ENCODE data around the gene DNAH3. TPM values are rescaled to one million over a fixed set of nuclear protein-coding genes. Genes with fewer than 3 reads are reported as not detected.
"Not testable (repeated sequence)": the region's sequence is repeated elsewhere in the genome, so short reads cannot be mapped to it uniquely, and the experiment has no call there.

DNAH3 gene
- total and polyA plus RNA-seq, 2 donors: 0.16 to 0.37 TPM

DNA sequence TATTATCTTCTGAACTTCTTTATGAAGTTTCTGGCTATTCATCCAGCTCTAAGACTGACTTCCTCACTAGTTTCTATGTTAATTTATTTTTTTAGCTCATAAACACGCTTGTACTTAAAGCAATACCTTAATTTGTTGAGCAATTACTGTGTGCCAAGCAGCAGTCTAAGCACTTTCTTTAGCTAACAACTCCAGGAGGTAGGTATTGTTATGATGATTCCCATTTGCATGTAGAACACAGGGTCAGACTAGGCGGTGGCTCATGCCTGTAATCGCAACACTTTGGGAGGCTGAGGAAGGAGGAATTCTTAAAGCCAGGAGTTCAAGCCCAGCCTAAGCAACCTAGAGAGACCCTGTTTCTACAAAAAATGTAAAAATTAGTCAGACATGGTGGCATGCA, 19.8 kb downstream of the DNAH3 start:
- WGBS: 85% methylated on average over 3 of the region's 3 CpGs
- no peak overlapping the region for H3K4me3 ChIP-seq (ENCODE audit: low read depth, low read length)

GRCh38 chr16:21128991-21129390, 21.7 kb downstream of the DNAH3 start:
- WGBS: 89% methylated on average over 6 of the region's 6 CpGs
- Histone ChIP-seq H3K27ac (ENCODE audit: low read depth) (no peak overlapping the region), H3K36me3 (ENCODE audit: insufficient read depth) (no peaks in the 10 kb centered on the region), H3K4me1 (ENCODE audit: insufficient read depth) (no peaks in the 10 kb centered on the region), H3K4me3 (ENCODE audit: low read depth, low read length) (no peak overlapping the region)
- no peak for DNase-seq (ENCODE audit: extremely low spot score)

More for the DNA sequence above, 19.8 kb downstream of the DNAH3 start:
- Histone ChIP-seq H3K36me3 (ENCODE audit: insufficient read depth) (no peaks in the 10 kb centered on the region), H3K4me1 (ENCODE audit: insufficient read depth) (no peaks in the 10 kb centered on the region), H3K27ac (ENCODE audit: low read depth) (no peak overlapping the region)
- DNase-seq (ENCODE audit: extremely low spot score): no peak

DNA sequence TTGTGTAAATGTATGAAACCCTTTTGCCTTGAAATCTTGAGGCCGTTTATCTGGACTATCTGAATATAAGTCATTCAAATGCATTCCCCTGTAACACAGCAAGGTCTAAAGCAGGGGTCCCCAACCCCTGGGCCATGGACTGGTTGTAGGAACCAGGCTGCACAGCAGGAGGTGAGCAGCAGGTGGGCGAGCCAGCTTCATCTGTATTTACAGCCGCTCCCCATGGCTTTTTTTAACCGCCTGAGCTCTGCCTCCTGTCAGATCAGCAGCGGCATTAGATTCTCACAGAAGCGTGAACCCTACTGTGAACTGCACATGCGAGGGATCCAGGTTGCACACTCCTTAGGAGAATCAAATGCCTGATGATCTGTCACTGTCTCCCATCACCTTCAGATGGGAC, 24.1 kb downstream of the DNAH3 start:
- DNase-seq (ENCODE audit: extremely low spot score): no peak
- Histone ChIP-seq H3K27ac (ENCODE audit: low read depth) (no peak overlapping the region), H3K36me3 (ENCODE audit: insufficient read depth) (no peaks in the 10 kb centered on the region), H3K4me1 (ENCODE audit: insufficient read depth) (no peaks in the 10 kb centered on the region), H3K4me3 (ENCODE audit: low read depth, low read length) (no peak overlapping the region)
- WGBS: 74% methylated on average over 7 of the region's 7 CpGs

- Histone ChIP-seq H3K4me1 (ENCODE audit: insufficient read depth) (no peaks in the 10 kb centered on the region), H3K4me3 (ENCODE audit: low read depth, low read length) (no peak overlapping the region), H3K36me3 (ENCODE audit: insufficient read depth) (no peaks in the 10 kb centered on the region), H3K27ac (ENCODE audit: low read depth) (no peak overlapping the region)
- WGBS: 89% methylated on average over 7 of the region's 7 CpGs
- no peak for DNase-seq (ENCODE audit: extremely low spot score)
These were observed 25.5 kb downstream of the DNAH3 start for GRCh38 chr16:21125191-21125590.

GRCh38 chr16:21120976-21121520, 29.6 kb downstream of the DNAH3 start:
- Histone ChIP-seq H3K27ac (ENCODE audit: low read depth) (no peak overlapping the region), H3K4me3 (ENCODE audit: low read depth, low read length) (no peak overlapping the region), H3K36me3 (ENCODE audit: insufficient read depth) (no peaks in the 10 kb centered on the region), H3K4me1 (ENCODE audit: insufficient read depth) (no peaks in the 10 kb centered on the region)
- no peak for DNase-seq (ENCODE audit: extremely low spot score)
- WGBS: 59% methylated on average over 2 of the region's 2 CpGs

- Histone ChIP-seq H3K4me1 (ENCODE audit: insufficient read depth) (no peaks in the 10 kb centered on the region), H3K27ac (ENCODE audit: low read depth) (no peak overlapping the region), H3K4me3 (ENCODE audit: low read depth, low read length) (no peak overlapping the region), H3K36me3 (ENCODE audit: insufficient read depth) (no peaks in the 10 kb centered on the region)
- no peak for DNase-seq (ENCODE audit: extremely low spot score)
- 82% methylated on average over 4 of the region's 4 CpGs for WGBS
These were observed 33.1 kb downstream of the DNAH3 start for GRCh38 chr16:21117567-21117966.

DNA sequence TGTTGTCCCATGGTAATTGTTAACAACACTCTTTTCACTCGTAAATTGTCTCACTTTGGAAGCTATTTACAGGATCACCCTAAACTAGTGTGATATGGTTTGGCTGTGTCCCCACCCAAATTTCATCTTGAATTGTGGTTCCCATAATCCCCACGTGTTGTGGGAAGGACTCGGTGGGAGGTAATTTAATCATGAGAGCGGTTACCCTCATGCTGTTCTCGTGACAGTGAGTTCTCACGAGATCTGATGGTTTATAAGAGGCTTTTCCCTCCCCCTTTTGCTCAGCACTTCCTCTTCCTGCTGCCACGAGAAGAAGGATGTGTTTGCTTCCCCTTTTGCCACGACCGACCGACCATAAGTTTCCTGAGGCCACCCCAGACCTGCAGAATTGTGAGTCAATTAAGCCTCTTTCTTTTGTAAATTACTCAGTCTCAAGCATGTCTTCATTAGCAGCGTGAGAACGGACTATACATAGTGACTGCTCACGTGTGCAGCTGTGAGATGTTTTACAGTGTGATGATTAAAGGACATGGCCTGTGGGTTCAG, 34.4 kb downstream of the DNAH3 start:
- H3K36me3 ChIP-seq (ENCODE audit: insufficient read depth): no peaks in the 10 kb centered on the region
- H3K4me1 ChIP-seq (ENCODE audit: insufficient read depth): no peaks in the 10 kb centered on the region
- H3K27ac ChIP-seq (ENCODE audit: low read depth): no peak overlapping the region
- 41% methylated on average over 13 of the region's 13 CpGs for WGBS
- DNase-seq (ENCODE audit: extremely low spot score): no peak
- H3K4me3 ChIP-seq (ENCODE audit: low read depth, low read length): peak overlapping the region; percentile 4

DNA sequence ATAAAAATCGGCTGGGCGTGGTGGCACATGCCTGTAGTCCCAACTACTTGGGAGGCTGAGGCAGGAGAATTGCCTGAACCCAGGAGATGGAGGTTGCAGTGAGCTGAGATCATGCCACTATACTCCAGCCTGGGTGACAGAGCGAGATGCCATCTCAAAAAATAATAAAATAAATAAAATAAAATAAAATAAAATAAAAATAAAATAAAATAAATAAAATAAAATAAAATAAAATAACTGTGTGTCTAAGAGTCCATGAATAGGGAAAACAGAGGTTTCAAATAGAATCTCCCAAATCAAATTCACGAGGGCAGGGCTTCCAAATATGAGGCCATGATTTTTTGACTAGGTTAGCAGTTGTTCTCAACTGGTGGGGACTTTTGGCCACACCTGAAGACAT, 35.1 kb downstream of the DNAH3 start:
- not testable (repeated sequence) for H3K4me1 ChIP-seq (ENCODE audit: insufficient read depth); H3K27ac ChIP-seq (ENCODE audit: low read depth); H3K4me3 ChIP-seq (ENCODE audit: low read depth, low read length); DNase-seq (ENCODE audit: extremely low spot score); H3K36me3 ChIP-seq (ENCODE audit: insufficient read depth)
- WGBS: 97% methylated on average over 4 of the region's 4 CpGs

DNA sequence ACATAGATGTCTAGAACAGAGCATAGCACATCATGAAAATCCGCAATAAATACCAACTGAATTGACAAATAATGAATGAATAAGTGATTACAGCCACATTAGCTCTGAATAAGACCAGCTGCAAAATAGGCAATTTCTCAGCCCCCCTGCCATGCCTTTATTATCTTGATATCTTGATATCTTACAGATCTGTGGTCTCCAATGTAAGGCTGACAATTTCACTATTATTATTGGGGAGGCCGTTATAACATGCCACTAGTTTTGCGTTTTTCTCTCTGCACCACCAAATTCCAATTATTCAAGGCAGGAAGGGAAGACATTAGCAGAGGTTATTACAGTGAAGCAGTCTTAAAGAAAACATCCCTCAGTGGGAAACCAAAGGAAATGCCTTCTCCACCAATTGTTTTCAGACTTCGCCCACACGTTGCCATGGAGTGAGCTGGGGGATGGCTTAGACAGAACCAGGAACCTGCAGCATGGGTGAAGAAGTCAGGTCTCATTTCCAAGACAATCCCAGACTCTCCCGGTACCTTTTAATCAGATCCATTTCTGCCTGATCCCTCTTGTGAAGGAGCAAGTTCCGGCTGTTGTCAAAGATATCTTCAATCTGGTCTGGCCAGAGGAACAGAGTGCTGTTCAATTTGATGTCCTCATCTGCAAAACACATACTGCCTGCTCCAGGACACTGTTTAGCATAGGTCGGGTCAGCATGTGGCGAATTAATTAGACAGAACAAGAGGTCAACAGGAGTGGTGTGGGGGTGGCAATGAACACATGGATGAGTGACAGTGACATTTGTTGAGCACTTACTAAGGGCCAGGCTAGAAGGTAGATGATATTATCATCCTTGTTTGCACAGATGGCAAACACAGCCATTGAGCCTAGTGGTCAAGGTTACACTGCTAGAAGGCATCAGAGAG, 46.4 kb downstream of the DNAH3 start:
- Histone ChIP-seq H3K27ac (ENCODE audit: low read depth) (no peak overlapping the region), H3K36me3 (ENCODE audit: insufficient read depth) (no peaks in the 10 kb centered on the region), H3K4me3 (ENCODE audit: low read depth, low read length) (no peak overlapping the region), H3K4me1 (ENCODE audit: insufficient read depth) (peaks cover 1% of the 10 kb centered on the region)
- DNase-seq (ENCODE audit: extremely low spot score): no peak
- 57% methylated on average over 9 of the region's 9 CpGs for WGBS

DNA sequence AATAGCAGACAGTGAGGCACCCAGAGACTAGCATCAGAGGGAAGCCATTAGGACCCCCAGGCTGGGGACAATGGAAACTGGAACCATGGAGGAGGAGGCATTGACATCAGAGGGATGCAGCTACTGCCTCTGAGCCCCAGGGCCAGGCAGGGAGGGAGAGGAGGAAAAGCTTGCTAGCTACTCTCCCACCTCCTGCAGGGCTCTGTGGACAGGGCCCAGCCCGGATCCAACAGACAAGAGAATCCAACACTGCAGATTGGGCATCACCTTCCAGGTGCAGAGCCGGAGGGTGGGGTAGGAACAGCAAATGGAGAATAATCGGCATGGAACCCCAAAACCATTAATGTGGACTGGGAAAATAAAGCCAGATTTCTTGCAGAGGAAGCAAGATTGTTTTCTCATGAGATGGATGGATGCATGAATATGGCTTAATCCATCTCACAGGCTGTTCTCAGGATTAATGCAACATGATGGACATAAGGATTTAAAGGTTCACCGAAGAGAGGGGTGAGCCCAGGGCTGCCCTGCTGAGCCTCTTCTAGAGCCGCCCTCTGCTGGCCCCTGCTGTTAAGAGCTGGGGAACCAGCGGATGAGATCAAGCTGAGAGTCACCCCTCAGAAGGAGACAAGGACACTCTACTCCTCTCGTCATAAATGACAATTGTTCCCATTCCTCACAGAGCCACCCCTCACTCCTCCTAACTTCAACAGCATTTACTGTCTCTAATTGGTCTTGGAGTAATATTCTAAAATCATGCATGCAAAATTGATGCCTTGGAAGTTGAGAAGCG, 48.8 kb downstream of the DNAH3 start:
- H3K4me1 ChIP-seq (ENCODE audit: insufficient read depth): peaks cover 1% of the 10 kb centered on the region
- WGBS: 65% methylated on average over 8 of the region's 8 CpGs
- no peak overlapping the region for H3K4me3 ChIP-seq (ENCODE audit: low read depth, low read length)
- DNase-seq (ENCODE audit: extremely low spot score): no peak
- no peaks in the 10 kb centered on the region for H3K36me3 ChIP-seq (ENCODE audit: insufficient read depth)
- no peak overlapping the region for H3K27ac ChIP-seq (ENCODE audit: low read depth)

DNA sequence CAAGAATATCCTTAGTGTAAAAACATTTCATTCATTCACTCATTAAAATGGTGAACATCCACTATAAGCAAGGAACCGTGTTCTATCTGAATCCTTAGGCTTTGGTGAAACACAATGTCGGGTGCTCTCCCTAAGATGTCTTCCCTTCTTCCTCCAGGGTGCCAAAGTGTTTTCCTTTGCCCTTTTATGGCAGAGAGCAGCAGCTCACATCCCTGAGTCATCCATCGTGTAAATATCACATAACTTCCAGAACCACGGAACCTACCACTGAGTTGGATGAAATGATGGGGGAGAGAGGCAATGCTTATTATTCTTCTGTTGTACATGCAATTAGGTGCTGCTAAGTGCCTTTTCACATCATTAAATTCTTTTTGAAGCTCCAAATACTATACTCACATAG, 50.2 kb downstream of the DNAH3 start:
- H3K36me3 ChIP-seq (ENCODE audit: insufficient read depth): no peaks in the 10 kb centered on the region
- DNase-seq (ENCODE audit: extremely low spot score): no peak
- H3K27ac ChIP-seq (ENCODE audit: low read depth): no peak overlapping the region
- no peak overlapping the region for H3K4me3 ChIP-seq (ENCODE audit: low read depth, low read length)
- WGBS: 54% methylated on average over 4 of the region's 4 CpGs
- peaks cover 1% of the 10 kb centered on the region for H3K4me1 ChIP-seq (ENCODE audit: insufficient read depth)

- Histone ChIP-seq H3K4me3 (ENCODE audit: low read depth, low read length) (no peak overlapping the region), H3K4me1 (ENCODE audit: insufficient read depth) (peaks cover 1% of the 10 kb centered on the region), H3K36me3 (ENCODE audit: insufficient read depth) (no peaks in the 10 kb centered on the region), H3K27ac (ENCODE audit: low read depth) (no peak overlapping the region)
- DNase-seq (ENCODE audit: extremely low spot score): no peak
- 60% methylated on average over 1 of the region's 1 CpG for WGBS
These were observed 53.5 kb downstream of the DNAH3 start for GRCh38 chr16:21097151-21097550.

DNA sequence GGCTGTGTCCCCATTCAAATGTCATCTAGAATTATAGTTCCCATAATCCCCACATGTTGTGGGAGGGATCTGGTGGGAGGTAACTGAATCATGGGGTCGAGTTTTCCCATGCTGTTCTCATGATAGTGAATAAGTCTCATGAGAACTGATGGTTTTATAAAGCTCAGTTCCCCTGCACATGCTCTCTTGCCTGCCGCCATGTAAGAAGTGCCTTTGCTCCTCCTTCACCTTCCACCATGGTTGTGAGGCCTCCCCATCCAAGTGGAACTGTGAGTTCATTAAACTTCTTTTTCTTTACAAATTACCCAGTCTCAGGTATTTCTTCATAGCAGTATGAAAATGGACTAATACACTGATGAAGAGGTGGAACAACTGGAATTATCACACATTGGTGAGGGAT, 55.9 kb downstream of the DNAH3 start:
- WGBS: 82% methylated on average over 2 of the region's 2 CpGs
- not testable (repeated sequence) for DNase-seq (ENCODE audit: extremely low spot score)

More for the DNA sequence above, 55.9 kb downstream of the DNAH3 start:
- not testable (repeated sequence) for H3K4me3 ChIP-seq (ENCODE audit: low read depth, low read length); H3K4me1 ChIP-seq (ENCODE audit: insufficient read depth); H3K27ac ChIP-seq (ENCODE audit: low read depth); H3K36me3 ChIP-seq (ENCODE audit: insufficient read depth)

All from urinary bladder (tissue), 4 donors.